Measurements from ENCODE around the gene ATP23. TPM values are rescaled to one million over a fixed set of nuclear protein-coding genes. Genes with fewer than 3 reads are reported as not detected.

Gene ATP23
- total and polyA plus RNA-seq, 10 of the 15 experiments (the other 5 are each of a cell fraction or from before 2014, with no cell fraction given): 1.6 to 28.1 (median 15.1) TPM

- TF ChIP-seq SUZ12 (IDR thresholded peaks at IDR 0.05; ENCODE audit: unreplicated experiment): no peak
- TF ChIP-seq NRF1 (conservative IDR thresholded peaks at IDR 0.05; ENCODE audit: low read depth, low read length): no peak
- TF ChIP-seq FOS (IDR thresholded peaks at IDR 0.05; ENCODE audit: borderline replicate concordance, extremely low read depth, insufficient read length): no peak
- TF ChIP-seq POLR2AphosphoS5 (IDR thresholded peaks at IDR 0.05; ENCODE audit: low read length): no peak
- TF ChIP-seq ZBED1 (IDR thresholded peaks at IDR 0.05; ENCODE audit: borderline replicate concordance): no peak
- no peak for TF ChIP-seq IKZF2 (IDR thresholded peaks at IDR 0.05)
- no peak for TF ChIP-seq RCOR1 (conservative IDR thresholded peaks at IDR 0.05; ENCODE audit: low read depth, low read length)
- no peak for TF ChIP-seq RELA (IDR thresholded peaks at IDR 0.05; ENCODE audit: borderline replicate concordance, partially characterized antibody)
- no peak for TF ChIP-seq ETV6 (conservative IDR thresholded peaks at IDR 0.05 in 1 of 2, IDR thresholded peaks at IDR 0.05 in 1 of 2; ENCODE audit: borderline replicate concordance in 1 of 2, low read depth in 1 of 2)
- no peak for TF ChIP-seq NFYA (IDR thresholded peaks at IDR 0.05; ENCODE audit: borderline replicate concordance, low read depth, low read length)
Measured at GRCh38 chr12:57958061-57958657, 16.8 kb downstream of the ATP23 start (continued).

- Histone ChIP-seq H3K4me2 (ENCODE audit: control insufficient read depth, insufficient read depth) (no peak overlapping the region), H3K27ac (ENCODE audit: control insufficient read depth, insufficient read depth) (no peak overlapping the region), H3K9me3 (replicated peaks; ENCODE audit: control insufficient read depth, insufficient read depth, low read length) (no peaks in the 10 kb centered on the region), H3K79me2 (ENCODE audit: control insufficient read depth, insufficient read depth, low read length) (no peaks in the 10 kb centered on the region), H3K36me3 (ENCODE audit: control insufficient read depth in 2 of 2, insufficient read depth in 2 of 2, low read length in 1 of 2) (no peaks in the 10 kb centered on the region), H3K4me3 (no peak overlapping the region), H2AFZ (ENCODE audit: control insufficient read depth, low read depth, low read length) (no peak overlapping the region), H3K9ac (ENCODE audit: control insufficient read depth, insufficient read depth, low read length) (no peak overlapping the region), H3K27me3 (replicated peaks in 1 of 2; ENCODE audit: control insufficient read depth in 2 of 2, insufficient read depth in 2 of 2, low read length in 1 of 2) (no peaks in the 10 kb centered on the region), H3K4me1 (ENCODE audit: control insufficient read depth, insufficient read depth, low read length) (no peaks in the 10 kb centered on the region), H4K20me1 (ENCODE audit: control insufficient read depth, insufficient read depth) (no peaks in the 10 kb centered on the region)
- SMC1A ChIA-PET (ENCODE audit: uncharacterized antibody, unreplicated experiment): no interaction called here
- POLR2A ChIA-PET: interaction anchor here (0.5 kb wide), 1 partner anchor 93 kb away, joined by 3 read pairs; no protein-coding TSS in a partner anchor
- intact Hi-C loops (cut with micrococcal nuclease; ENCODE audit: unreplicated experiment): no loop called here
- no TSS peak for BruUV-seq (replicated peaks)
- no peak for FAIRE-seq
- DNase-seq (ENCODE audit: low read depth, low spot score): no peak
- RAD21 ChIA-PET (ENCODE audit: unreplicated experiment): no interaction called here
- CTCF ChIA-PET: no interaction called here
- ATAC-seq: no peak
- 0% methylated on average over 1 of the region's 1 CpG for WGBS (ENCODE audit: insufficient coverage, insufficient replicate concordance, low lambda C conversion rate, missing lambda C conversion rate)
- in situ Hi-C loops (cut with MboI): no loop called here
- TF ChIP-seq HDGF (IDR thresholded peaks at IDR 0.05): no peak
- TF ChIP-seq LARP7 (IDR thresholded peaks at IDR 0.05): no peak
- no peak for TF ChIP-seq MAX (IDR thresholded peaks at IDR 0.05; ENCODE audit: low read depth, low read length)
- TF ChIP-seq SKIL (IDR thresholded peaks at IDR 0.05; ENCODE audit: low read depth, poor library complexity, severe bottlenecking): no peak
- TF ChIP-seq ZNF384 (IDR thresholded peaks at IDR 0.05; ENCODE audit: borderline replicate concordance, low read depth, low read length): no peak
- no peak for TF ChIP-seq CBX5 (IDR thresholded peaks at IDR 0.05; ENCODE audit: low read depth)
- no peak for TF ChIP-seq ATF3 (IDR thresholded peaks at IDR 0.05; ENCODE audit: borderline replicate concordance, extremely low read depth, low read depth, low read length)
- TF ChIP-seq FOXM1 (IDR thresholded peaks at IDR 0.05; ENCODE audit: low read depth, low read length): no peak
- TF ChIP-seq BMI1 (IDR thresholded peaks at IDR 0.05; ENCODE audit: borderline replicate concordance): no peak
- no peak for TF ChIP-seq TCF3 (IDR thresholded peaks at IDR 0.05; ENCODE audit: borderline replicate concordance, insufficient read depth, low read depth, low read length)
- TF ChIP-seq RAD21 (IDR thresholded peaks at IDR 0.05; ENCODE audit: insufficient read depth, low read depth, low read length): no peak
- TF ChIP-seq CHD1 (IDR thresholded peaks at IDR 0.05; ENCODE audit: low read depth, low read length): no peak
Measured at GRCh38 chr12:57964421-57964820, 23.1 kb downstream of the ATP23 start.
